Gastroesophageal sphincter (tissue), 3 donors: Measurements from ENCODE around the gene ADAT3.
A peak's percentile ranks its signal among the peaks of the same experiment; 100 is the strongest.

Source experiments
- CTCF ChIP-seq, 4 experiments: fragments of 200-600 bp in 2 of 4; fragments of 450-650 bp in 2 of 4; sonication (generic) in 1 of 4; IDR thresholded peaks; one replicate each; pipeline ENCODE4 v1.5.1; 2017 to 2019; ENCODE audit warnings: antibody characterized with exemption in 4 of 4, mild to moderate bottlenecking in 2 of 4, moderate library complexity in 2 of 4
- EP300 ChIP-seq: sonication (generic); formaldehyde crosslinking; IDR thresholded peaks from one replicate; pipeline ENCODE4 v1.6.1; 2017; ENCODE audit warnings: antibody characterized with exemption, mild to moderate bottlenecking

DNA sequence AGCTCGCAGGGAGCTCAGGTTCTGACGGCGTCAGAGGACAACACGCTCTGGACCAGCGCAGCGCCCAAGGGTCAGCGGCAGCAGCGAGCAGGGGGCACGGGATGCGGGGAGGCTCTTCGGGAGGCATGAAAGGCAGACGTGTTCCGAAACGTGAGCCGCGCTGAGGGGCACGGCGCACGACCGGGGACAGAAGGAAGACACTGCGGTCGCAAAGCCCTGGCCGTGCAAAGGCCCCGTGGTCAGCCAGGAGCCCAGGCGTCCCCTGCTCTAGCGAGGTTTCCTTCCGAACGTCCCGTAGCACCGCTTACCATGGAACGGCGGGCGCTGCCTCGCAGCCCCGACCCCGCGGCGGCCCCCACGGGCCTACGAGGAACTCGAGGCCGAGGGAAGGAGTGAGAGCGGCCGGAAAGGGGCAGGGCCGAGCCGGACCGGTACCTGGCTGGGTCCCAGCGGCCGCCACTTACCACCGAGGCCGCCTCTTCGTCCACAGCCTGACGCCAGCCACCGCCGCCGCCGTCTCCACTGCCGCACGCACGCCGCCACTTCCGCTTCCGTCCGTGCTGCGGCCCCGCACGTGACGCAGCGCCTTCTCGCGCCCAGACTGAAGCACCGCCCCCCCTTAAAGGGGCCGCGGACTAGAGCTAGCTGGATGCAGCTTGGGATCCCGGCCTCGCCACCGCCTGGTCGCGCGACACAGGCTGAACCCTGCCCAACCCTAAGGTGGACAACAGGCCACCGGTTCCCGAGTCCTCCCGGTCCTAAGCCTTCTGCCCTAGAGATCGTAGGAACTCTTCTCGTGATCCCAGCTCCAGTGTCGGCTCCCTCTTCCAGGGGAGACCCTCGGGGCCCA, 29.3 kb upstream of the ADAT3 start:
- TF ChIP-seq EP300: no peak
- TF ChIP-seq CTCF (IDR thresholded peaks at IDR 0.05): peak in 1 of 4 experiments; percentile 24
